DMS114 treated with DMSO at 0.1 percent for 48 hours (cell line): Measurements from ENCODE around the gene NANOGP8.
"Not testable (repeated sequence)": the region's sequence is repeated elsewhere in the genome, so short reads cannot be mapped to it uniquely, and the experiment has no call there.

Experiments used
- DNase-seq: peaks from one replicate; lab custom pipeline; 2025; ENCODE audit not compliant: unreplicated experiment; lab: John Stamatoyannopoulos, UW

The NANOGP8 gene

GRCh38 chr15:35085176-35085919 is at the start of gene NANOGP8:
NANOGP8 (minus strand) TSS chr15:35085295; CDS start chr15:35085110, 185 bp downstream.
- DNase-seq = not testable (repeated sequence)

DNA sequence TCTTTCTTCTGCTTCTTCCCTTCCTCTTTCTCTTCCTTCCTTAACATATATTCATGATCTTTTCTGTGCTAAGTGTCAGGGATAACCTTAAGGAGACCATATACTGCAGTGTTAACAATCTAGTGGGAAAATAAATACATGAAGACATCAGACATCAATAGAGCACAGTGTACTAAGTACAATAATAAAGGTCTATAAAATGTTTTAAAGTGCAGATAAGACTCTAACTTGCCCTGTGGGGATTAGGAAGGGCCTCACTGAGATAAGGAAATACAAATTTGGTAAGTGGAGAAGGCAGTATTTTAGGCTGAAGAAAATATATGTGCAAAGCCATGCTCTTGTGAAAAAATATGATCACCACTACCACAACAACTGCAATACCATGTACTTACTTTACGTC is 49.2 kb upstream of the NANOGP8 start:
- DNase-seq = no peak

- DNase-seq = no peak
Observed at GRCh38 chr15:35130245-35130644, 45.1 kb upstream of the NANOGP8 start.

GRCh38 chr15:35129361-35129760 is 44.3 kb upstream of the NANOGP8 start:
- DNase-seq = no peak

DNA sequence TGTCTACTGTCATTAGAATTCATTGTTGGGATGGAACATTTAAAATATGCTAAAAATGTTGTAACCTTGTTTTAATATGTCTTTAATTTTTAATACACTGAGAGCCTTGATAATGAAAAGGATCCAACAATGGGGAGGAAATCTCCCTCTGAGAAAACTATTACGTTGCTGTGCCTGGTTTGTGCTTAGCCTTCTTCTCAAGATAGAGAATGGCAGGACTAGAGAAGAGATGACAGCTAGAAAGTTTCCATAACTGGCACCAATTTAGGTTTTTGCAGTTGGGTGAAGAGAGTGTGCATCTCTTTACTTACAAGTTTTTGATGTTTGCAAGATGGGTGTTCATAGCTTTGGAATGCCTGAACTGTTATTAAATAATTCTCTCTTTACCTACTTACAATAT is 42.6 kb upstream of the NANOGP8 start:
- DNase-seq = no peak

- no peak for DNase-seq
Observed at GRCh38 chr15:35126236-35126635, 41.1 kb upstream of the NANOGP8 start.

GRCh38 chr15:35123743-35124142 is 38.6 kb upstream of the NANOGP8 start:
- no peak for DNase-seq

GRCh38 chr15:35121611-35122359 is 36.7 kb upstream of the NANOGP8 start:
- DNase-seq = no peak

- no peak for DNase-seq
Observed at GRCh38 chr15:35120173-35120572, 35.1 kb upstream of the NANOGP8 start.

GRCh38 chr15:35118960-35119359 is 33.9 kb upstream of the NANOGP8 start:
- DNase-seq = no peak

DNA sequence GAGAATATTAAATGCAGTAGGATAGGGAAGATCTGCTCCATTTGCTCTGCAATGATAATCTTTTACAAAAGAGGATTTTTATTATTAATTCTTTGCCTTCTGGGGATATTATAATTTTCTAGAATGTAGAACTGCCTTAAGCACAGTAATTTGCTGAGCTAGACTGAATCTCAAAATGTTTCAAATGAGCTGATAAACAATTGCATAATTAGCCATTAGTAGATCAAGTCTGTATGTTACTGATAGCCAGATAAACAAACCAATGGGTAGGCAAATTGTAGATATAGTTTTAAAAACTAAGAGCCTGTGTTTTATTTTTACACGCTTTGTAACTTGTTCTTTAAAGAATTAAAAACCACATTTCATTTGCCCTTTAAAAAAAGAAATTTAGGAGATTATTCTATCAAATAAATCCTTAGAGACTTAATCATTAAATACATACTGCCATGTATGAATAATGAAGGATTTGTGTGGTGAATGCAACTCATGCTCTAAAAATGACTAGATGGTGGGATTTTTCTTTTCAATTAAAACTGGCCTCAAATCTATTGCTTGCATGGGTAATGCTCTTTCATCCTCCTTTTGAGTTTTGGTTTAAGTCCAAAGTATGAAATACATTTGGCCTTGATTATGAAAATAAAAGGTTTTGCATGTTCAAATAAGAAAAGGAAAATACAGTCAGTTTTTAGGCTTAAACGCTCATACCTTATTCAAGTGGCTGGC is 32.6 kb upstream of the NANOGP8 start:
- DNase-seq = no peak

DNA sequence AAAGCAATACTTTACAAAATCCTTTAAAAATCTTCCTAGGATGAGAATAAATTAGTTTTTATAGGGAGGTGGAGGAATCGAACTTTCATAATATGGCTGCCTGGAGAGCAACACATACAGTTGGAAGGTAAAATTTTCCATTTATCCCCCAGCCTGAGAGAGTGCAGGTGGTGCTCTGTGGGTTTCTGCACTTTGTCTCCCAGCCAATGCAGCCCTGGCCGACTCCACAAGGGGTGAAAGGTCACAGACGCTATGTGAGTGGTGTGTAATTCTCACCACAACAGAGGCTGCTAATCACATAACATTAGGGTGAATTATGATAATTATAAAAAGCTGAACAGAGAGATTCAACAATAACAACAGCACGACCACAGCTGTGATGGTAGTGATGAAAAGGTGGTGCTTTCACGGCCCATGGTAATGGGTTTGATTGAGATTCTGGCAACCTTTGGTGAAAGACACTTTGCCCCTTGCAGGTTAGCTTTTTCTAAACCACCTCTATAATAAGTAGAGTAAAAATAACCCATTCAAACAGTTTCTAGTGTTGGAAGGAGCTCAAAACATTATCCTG is 30.1 kb upstream of the NANOGP8 start:
- DNase-seq = no peak

- DNase-seq = no peak
Observed at GRCh38 chr15:35112346-35112745, 27.3 kb upstream of the NANOGP8 start.

- no peak for DNase-seq
Observed at GRCh38 chr15:35111861-35112260, 26.8 kb upstream of the NANOGP8 start.

- no peak for DNase-seq
Observed at GRCh38 chr15:35108453-35108852, 23.4 kb upstream of the NANOGP8 start.

DNA sequence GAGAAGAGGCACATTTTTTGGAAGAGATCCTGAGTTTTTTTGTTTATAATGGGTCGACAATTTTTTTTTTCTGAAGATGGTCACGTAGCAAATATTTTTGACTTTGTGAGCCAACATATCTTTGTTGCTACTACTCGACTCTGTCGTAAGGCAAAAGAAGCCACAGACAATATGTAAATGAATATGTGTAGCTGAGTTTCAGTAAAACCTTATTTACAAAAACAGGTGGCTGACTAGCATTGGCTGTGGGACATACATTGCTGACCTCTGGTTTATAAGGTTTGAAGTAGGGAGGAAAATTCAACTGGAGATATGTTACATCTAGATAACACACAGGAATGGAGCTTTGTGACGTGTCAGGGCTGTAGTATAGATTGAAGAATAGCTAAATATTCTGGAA is 22.5 kb upstream of the NANOGP8 start:
- no peak for DNase-seq

DNA sequence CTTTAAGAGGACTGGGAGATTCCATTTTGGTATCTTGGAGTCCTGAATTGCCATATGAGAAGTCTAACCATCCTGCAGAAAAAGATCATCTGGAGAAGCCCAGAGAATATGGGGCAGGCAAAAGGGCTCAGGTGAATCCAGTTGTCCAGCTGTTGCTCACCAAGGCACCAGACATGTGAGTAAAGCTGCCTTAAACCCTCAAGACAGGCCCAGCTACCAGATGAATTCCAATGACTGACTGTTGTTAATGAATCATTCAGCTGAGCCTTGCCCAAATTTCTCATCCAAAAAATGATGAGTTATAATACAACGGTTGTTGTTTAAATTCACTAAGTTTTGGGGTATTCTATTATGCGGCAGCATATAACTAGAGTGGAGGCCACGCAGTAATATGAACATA is 22.0 kb upstream of the NANOGP8 start:
- DNase-seq = no peak

DNA sequence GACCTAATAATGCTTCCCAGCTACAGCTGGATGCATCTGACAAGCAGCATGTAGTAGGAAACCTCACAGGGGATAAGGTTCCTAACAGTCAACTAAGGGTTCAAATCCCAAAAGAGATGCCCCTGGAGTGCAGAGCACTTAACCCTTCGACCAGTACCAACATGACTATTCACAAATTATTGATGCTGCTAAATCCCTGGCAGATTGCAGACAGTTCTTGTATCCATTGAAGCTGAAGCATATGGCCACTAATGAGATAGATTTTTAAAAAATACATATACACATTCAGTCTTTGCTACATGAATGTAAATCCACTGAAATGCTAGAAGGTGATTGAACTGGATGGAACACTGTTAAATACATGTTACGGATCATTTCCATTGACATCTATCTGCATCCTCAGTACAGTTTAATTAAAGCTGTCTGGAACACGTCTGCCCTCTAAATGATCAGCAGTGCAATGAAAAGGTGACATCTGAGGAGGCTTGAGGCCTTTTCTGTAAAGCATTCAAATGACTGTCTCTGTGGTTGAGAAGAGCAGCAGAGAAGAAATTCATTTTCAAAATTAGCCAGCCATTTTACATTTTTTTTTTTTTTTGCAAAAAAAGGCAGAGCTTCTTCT is 19.5 kb upstream of the NANOGP8 start:
- DNase-seq = no peak

DNA sequence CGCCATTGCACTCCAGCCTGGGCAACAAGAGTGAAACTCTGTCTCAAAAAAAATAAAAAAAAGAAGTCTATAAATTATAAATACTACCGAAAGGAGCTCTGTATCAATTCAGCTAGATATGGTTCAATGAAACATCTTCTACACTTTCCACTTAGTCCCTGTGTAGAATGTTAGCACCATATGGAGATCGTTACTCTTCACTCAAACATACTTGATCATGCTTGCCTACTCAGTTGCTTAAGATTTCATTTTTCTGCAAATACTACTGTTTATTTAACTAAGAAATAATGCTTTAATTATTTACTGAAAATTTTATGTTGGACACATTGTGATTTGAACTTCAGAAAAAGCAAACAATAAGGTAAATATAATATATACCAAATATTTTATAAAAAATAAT is 17.1 kb upstream of the NANOGP8 start:
- no peak for DNase-seq

GRCh38 chr15:35101335-35101734 is 16.2 kb upstream of the NANOGP8 start:
- DNase-seq = no peak

DNA sequence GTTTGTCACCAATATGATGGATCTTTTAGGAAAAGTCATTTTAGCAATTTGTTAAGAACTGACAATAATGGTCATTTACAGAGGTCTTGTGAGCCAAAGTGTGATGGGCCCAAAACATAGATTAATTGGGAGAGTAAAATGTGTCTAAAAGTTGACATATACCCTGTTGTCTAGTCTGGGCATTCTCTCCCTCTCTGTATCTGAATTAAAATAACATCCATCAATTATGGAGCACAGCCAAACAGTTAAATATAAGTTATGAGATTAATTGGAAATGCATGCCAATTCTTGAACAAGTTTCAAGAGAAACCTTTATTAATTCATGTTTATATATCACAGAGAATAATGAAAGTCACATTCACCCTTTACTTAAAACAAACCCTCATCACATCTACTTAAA is 13.6 kb upstream of the NANOGP8 start:
- no peak for DNase-seq
